WTC11 (cell line): Measurements from ENCODE around the gene PAN3. TPM values are rescaled to one million over a fixed set of nuclear protein-coding genes. Genes with fewer than 3 reads are reported as not detected.

Experiments
- ATAC-seq: fragments of 200-7000 bp; cut with Tn5 transposase; 2 replicates; pipeline ENCODE4 v1.10.0; 2021; ENCODE audit warnings: mild to moderate bottlenecking, moderate library complexity
- CTCF ChIA-PET: fragments of 300-600 bp; sonication (Branson Sonifier 250); formaldehyde crosslinking; loops from one replicate; lab custom pipeline; 2021; ENCODE audit warnings: antibody characterized with exemption; lab: Charles Lee
- POLR2A ChIA-PET: fragments of 350-600 bp; sonication (Branson Sonifier 250); formaldehyde crosslinking; loops from one replicate; lab custom pipeline; 2021; ENCODE audit warnings: antibody characterized with exemption; lab: Charles Lee
- DNase-seq: peaks from one replicate; pipeline ENCODE4 v3.0.0; 2021; ENCODE audit warnings: low spot score
- H3K27ac Mint-ChIP-seq: 2 replicates; pipeline ENCODE4 v1.8.0; 2021; ENCODE audit warnings: mixed read lengths
- H3K27me3 Mint-ChIP-seq: 2 replicates; pipeline ENCODE4 v1.8.0; 2021; ENCODE audit warnings: low read depth, mild to moderate bottlenecking, moderate library complexity, mixed read lengths
- H3K36me3 Mint-ChIP-seq: 2 replicates; pipeline ENCODE4 v1.8.0; 2021; ENCODE audit warnings: mixed read lengths
- H3K4me1 Mint-ChIP-seq: 2 replicates; pipeline ENCODE4 v1.8.0; 2022; ENCODE audit warnings: mixed read lengths
- H3K4me3 Mint-ChIP-seq: 2 replicates; pipeline ENCODE4 v1.8.0; 2021; ENCODE audit warnings: mild to moderate bottlenecking, moderate library complexity, mixed read lengths
- H3K9me3 Mint-ChIP-seq: 2 replicates; pipeline ENCODE4 v1.8.0; 2021; ENCODE audit warnings: mixed read lengths
- AFF4 ChIP-seq: sonication (generic); formaldehyde crosslinking; IDR thresholded peaks from 2 replicates; pipeline ENCODE4 v1.8.1; 2023; ENCODE audit warnings: mild to moderate bottlenecking, missing genetic modification reagents, borderline replicate concordance
- ATF6 ChIP-seq: sonication (generic); formaldehyde crosslinking; IDR thresholded peaks from 2 replicates; pipeline ENCODE4 v1.8.1; 2023; ENCODE audit warnings: mild to moderate bottlenecking, missing genetic modification reagents
- CBFB ChIP-seq: sonication (generic); formaldehyde crosslinking; IDR thresholded peaks from 2 replicates; pipeline ENCODE4 v1.8.1; 2022; ENCODE audit warnings: mild to moderate bottlenecking, low read depth, missing genetic modification reagents
- E2F5 ChIP-seq: sonication (generic); formaldehyde crosslinking; IDR thresholded peaks from 2 replicates; pipeline ENCODE4 v1.8.1; 2022; ENCODE audit warnings: mild to moderate bottlenecking, moderate library complexity, missing genetic modification reagents
- FOXP1 ChIP-seq: sonication (generic); formaldehyde crosslinking; IDR thresholded peaks from 2 replicates; pipeline ENCODE4 v1.8.0; 2022; ENCODE audit warnings: missing genetic modification reagents, mild to moderate bottlenecking, moderate library complexity, borderline replicate concordance
- FOXP4 ChIP-seq: sonication (generic); formaldehyde crosslinking; IDR thresholded peaks from 2 replicates; pipeline ENCODE4 v1.8.0; 2022; ENCODE audit warnings: mild to moderate bottlenecking, missing genetic modification reagents
- HMGXB4 ChIP-seq: sonication (generic); formaldehyde crosslinking; IDR thresholded peaks from 2 replicates; pipeline ENCODE4 v1.8.1; 2023; ENCODE audit warnings: mild to moderate bottlenecking, moderate library complexity, missing genetic modification reagents
- IRF1 ChIP-seq: sonication (generic); formaldehyde crosslinking; IDR thresholded peaks from 2 replicates; pipeline ENCODE4 v1.8.0; 2023; ENCODE audit warnings: missing genetic modification reagents
- KAT7 ChIP-seq: sonication (generic); formaldehyde crosslinking; IDR thresholded peaks from 2 replicates; pipeline ENCODE4 v1.8.1; 2023; ENCODE audit warnings: missing genetic modification reagents, mild to moderate bottlenecking, borderline replicate concordance
- NR3C1 ChIP-seq: sonication (generic); formaldehyde crosslinking; conservative IDR thresholded peaks from 2 replicates; pipeline ENCODE4 v1.8.1; 2023; ENCODE audit warnings: low read depth, mild to moderate bottlenecking, missing genetic modification reagents
- PRRX2 ChIP-seq: fragments of 250-450 bp; sonication (Bioruptor Pico); IDR thresholded peaks from 2 replicates; pipeline ENCODE4 v1.8.0; 2021; ENCODE audit warnings: mild to moderate bottlenecking
- SMAD3 ChIP-seq: sonication (generic); formaldehyde crosslinking; IDR thresholded peaks from 2 replicates; pipeline ENCODE4 v1.8.0; 2022; ENCODE audit warnings: missing genetic modification reagents, mild to moderate bottlenecking, borderline replicate concordance
- SP1 ChIP-seq: sonication (generic); formaldehyde crosslinking; conservative IDR thresholded peaks from 2 replicates; pipeline ENCODE4 v1.8.1; 2022; ENCODE audit warnings: missing genetic modification reagents
- STAT6 ChIP-seq: sonication (generic); formaldehyde crosslinking; conservative IDR thresholded peaks from 2 replicates; pipeline ENCODE4 v1.8.1; 2023; ENCODE audit warnings: mild to moderate bottlenecking, low read depth, missing genetic modification reagents, moderate library complexity
- USF2 ChIP-seq: sonication (generic); formaldehyde crosslinking; IDR thresholded peaks from 2 replicates; pipeline ENCODE4 v1.8.1; 2023; ENCODE audit warnings: mild to moderate bottlenecking, missing genetic modification reagents, moderate library complexity
- ZMAT4 ChIP-seq: fragments of 250-450 bp; sonication (Bioruptor Pico); IDR thresholded peaks from 2 replicates; pipeline ENCODE4 v1.9.0; 2021; ENCODE audit warnings: mild to moderate bottlenecking
- ZNF121 ChIP-seq: sonication (generic); formaldehyde crosslinking; IDR thresholded peaks from 2 replicates; pipeline ENCODE4 v1.8.0; 2023; ENCODE audit warnings: missing genetic modification reagents
- ZNF138 ChIP-seq: sonication (generic); formaldehyde crosslinking; conservative IDR thresholded peaks from 2 replicates; pipeline ENCODE4 v1.8.1; 2022; ENCODE audit warnings: mild to moderate bottlenecking, moderate library complexity, missing genetic modification reagents
- ZNF232 ChIP-seq: sonication (generic); formaldehyde crosslinking; IDR thresholded peaks from 2 replicates; pipeline ENCODE4 v1.8.0; 2022; ENCODE audit warnings: mild to moderate bottlenecking, missing genetic modification reagents
- ZNF396 ChIP-seq: fragments of 250-450 bp; sonication (Bioruptor Pico); IDR thresholded peaks from 2 replicates; pipeline ENCODE4 v1.8.0; 2021; ENCODE audit warnings: mild to moderate bottlenecking, moderate library complexity, borderline replicate concordance
- total RNA-seq: library from RNA; stranded (reverse); gene quantifications from 3 replicates; pipeline ENCODE4 v1.2.3, GENCODE V29; 2021

Gene PAN3
- total RNA-seq, 1 experiment from 2014 or later = 37.8 TPM

GRCh38 chr13:28258417-28258816, 120.1 kb downstream of the PAN3 start:
- no peak for ATAC-seq
- Mint-ChIP-seq H3K27ac (no peak overlapping the region), H3K9me3 (peaks cover 4% of the 10 kb centered on the region; the same call in 1 of the 2 replicates), H3K4me3 (no peak overlapping the region), H3K4me1 (peaks cover 26% of the 10 kb centered on the region), H3K36me3 (peaks cover 31% of the 10 kb centered on the region), H3K27me3 (no peaks in the 10 kb centered on the region)
- ChIA-PET CTCF (no interaction called here), POLR2A (no interaction called here)
- DNase-seq = no peak
- no peak for TF ChIP-seq ZNF396 (CRISPR knock-in tag)
- TF ChIP-seq ZNF121 (CRISPR knock-in tag) = no peak
- TF ChIP-seq FOXP4 (CRISPR knock-in tag) = no peak
- TF ChIP-seq CBFB = no peak
- TF ChIP-seq STAT6 (CRISPR knock-in tag) = no peak
- no peak for TF ChIP-seq IRF1
- TF ChIP-seq KAT7 (CRISPR knock-in tag) = no peak
- no peak for TF ChIP-seq NR3C1 (CRISPR knock-in tag)
- TF ChIP-seq ZNF232 (CRISPR knock-in tag) = no peak
- TF ChIP-seq ATF6 (CRISPR knock-in tag) = no peak
- TF ChIP-seq PRRX2 = no peak
- TF ChIP-seq SMAD3 = no peak
- no peak for TF ChIP-seq E2F5 (CRISPR knock-in tag)

- Mint-ChIP-seq H3K27me3 (no peaks in the 10 kb centered on the region), H3K4me3 (no peak overlapping the region), H3K9me3 (no peaks in the 10 kb centered on the region), H3K4me1 (no peaks in the 10 kb centered on the region), H3K36me3 (peaks cover 25% of the 10 kb centered on the region), H3K27ac (no peak overlapping the region; the same call in 1 of the 2 replicates)
- ATAC-seq (no peak), DNase-seq (no peak)
- POLR2A ChIA-PET = no interaction called here
- CTCF ChIA-PET = no interaction called here
- no peak for TF ChIP-seq HMGXB4 (CRISPR knock-in tag)
- TF ChIP-seq USF2 (CRISPR knock-in tag) = no peak
- TF ChIP-seq ZMAT4 = no peak
- TF ChIP-seq ZNF138 (CRISPR knock-in tag) = no peak
- no peak for TF ChIP-seq SP1 (CRISPR knock-in tag)
- no peak for TF ChIP-seq FOXP1
- no peak for TF ChIP-seq AFF4 (CRISPR knock-in tag)
- no peak for TF ChIP-seq ZNF121 (CRISPR knock-in tag)
These were observed 129.2 kb downstream of the PAN3 start for GRCh38 chr13:28267497-28267896.
